Chondrocyte (in vitro differentiated cells): ENCODE results near the gene FGF12. TPM values are rescaled to one million over a fixed set of nuclear protein-coding genes. Genes with fewer than 3 reads are reported as not detected.

Experiments
- DNase-seq: peaks from one replicate; pipeline ENCODE4 v3.0.0; 2021; ENCODE audit warnings: mixed read lengths, low spot score
- H3K27ac Mint-ChIP-seq: one replicate; pipeline ENCODE4 v1.8.0; 2021; ENCODE audit warnings: mild to moderate bottlenecking, moderate library complexity, mixed read lengths; ENCODE audit not compliant: unreplicated experiment
- H3K27me3 Mint-ChIP-seq: 2 replicates; pipeline ENCODE4 v1.8.0; 2021; ENCODE audit warnings: low read depth, mixed read lengths
- H3K36me3 Mint-ChIP-seq: 2 replicates; pipeline ENCODE4 v1.8.0; 2021; ENCODE audit warnings: low read depth, mixed read lengths
- H3K4me1 Mint-ChIP-seq: 2 replicates; pipeline ENCODE4 v1.8.0; 2021; ENCODE audit warnings: low read depth, mild to moderate bottlenecking, mixed read lengths
- H3K4me3 Mint-ChIP-seq: one replicate; pipeline ENCODE4 v1.8.0; 2021; ENCODE audit warnings: mild to moderate bottlenecking, moderate library complexity, mixed read lengths; ENCODE audit not compliant: unreplicated experiment
- H3K9me3 Mint-ChIP-seq: 2 replicates; pipeline ENCODE4 v1.8.0; 2021; ENCODE audit warnings: low read depth, mixed read lengths
- total RNA-seq: library from RNA; stranded (reverse); gene quantifications from 3 replicates; pipeline ENCODE4 v1.2.1, GENCODE V29; 2021
- TF ChIP-seq, protein P1 (sequence below): fragments of 200-600 bp; sonication (generic); IDR thresholded peaks from 2 replicates; pipeline ENCODE4 v1.5.0; 2021; ENCODE audit warnings: antibody characterized with exemption, mild to moderate bottlenecking, moderate library complexity

Gene FGF12
- total RNA-seq, 1 donor from 2014 or later: 0.15 TPM

DNA sequence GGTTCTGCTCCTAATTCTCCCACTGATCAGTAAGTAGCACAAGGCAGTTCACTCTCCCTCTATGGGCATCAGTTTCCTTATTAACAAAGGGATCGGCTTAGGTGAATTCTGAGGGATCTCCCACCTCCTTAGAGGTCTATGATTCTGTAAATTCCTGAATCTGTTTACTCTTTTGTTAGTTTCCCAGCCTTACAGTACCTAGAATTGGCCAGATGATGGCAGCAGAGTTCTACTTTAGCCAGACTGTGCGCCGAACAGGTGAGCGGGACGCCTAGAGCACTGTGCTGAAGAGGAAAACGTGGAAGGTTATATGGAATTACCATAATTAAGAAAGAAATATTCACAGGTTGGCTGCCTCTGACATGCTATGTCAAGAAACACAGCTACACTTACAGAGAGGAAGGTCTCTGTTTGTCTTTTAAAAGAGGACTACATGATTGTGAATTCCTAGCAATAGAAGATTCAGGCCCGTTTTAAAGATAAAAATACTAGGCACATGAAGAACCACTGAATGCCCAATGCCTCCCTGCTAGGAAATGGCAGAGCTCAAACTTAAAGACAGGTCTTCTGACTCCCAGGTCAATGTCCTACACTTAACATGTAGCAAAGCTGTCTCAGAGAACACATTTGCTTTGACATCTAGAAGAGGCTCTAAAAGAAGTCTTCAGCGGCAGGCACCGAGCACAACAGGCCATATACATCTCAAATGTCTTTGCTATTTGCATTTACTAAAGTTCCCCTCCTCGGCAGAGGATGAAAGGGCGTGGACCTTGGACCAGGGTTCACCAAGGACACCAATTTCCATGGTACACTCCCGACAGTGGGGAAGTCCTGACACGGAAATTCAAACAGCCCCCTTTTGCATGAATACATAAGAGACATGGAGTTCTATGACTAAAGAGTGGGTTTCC, 259.9 kb downstream of the FGF12 start:
- no peak for DNase-seq
- TF ChIP-seq, protein P1, sequence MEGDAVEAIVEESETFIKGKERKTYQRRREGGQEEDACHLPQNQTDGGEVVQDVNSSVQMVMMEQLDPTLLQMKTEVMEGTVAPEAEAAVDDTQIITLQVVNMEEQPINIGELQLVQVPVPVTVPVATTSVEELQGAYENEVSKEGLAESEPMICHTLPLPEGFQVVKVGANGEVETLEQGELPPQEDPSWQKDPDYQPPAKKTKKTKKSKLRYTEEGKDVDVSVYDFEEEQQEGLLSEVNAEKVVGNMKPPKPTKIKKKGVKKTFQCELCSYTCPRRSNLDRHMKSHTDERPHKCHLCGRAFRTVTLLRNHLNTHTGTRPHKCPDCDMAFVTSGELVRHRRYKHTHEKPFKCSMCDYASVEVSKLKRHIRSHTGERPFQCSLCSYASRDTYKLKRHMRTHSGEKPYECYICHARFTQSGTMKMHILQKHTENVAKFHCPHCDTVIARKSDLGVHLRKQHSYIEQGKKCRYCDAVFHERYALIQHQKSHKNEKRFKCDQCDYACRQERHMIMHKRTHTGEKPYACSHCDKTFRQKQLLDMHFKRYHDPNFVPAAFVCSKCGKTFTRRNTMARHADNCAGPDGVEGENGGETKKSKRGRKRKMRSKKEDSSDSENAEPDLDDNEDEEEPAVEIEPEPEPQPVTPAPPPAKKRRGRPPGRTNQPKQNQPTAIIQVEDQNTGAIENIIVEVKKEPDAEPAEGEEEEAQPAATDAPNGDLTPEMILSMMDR: peak; percentile 92

DNA sequence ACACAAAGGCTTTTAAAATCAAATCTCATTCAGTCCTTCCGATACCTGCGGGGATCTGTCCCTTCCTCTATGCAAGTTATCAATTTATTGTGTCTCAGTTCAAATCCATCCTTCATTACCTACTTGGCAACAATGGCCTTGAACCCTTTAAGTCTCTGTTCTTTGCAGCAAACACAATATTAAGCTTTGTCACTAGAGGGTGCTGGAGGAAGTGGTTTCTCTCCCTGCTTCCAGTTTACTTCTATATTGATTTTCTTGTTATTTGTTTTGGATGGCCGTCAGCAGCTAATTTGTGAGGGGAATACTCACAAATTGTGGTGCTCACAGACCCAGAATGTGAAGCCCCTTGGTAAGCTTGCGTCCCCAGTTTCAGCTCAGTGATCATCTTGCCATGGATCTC, 278.3 kb downstream of the FGF12 start:
- Mint-ChIP-seq H3K36me3 (no peaks in the 10 kb centered on the region), H3K4me3 (no peak overlapping the region), H3K27me3 (peaks cover 44% of the 10 kb centered on the region), H3K9me3 (peaks cover 6% of the 10 kb centered on the region), H3K4me1 (no peaks in the 10 kb centered on the region), H3K27ac (no peak overlapping the region)
- TF ChIP-seq, protein P1: peak; percentile 46
- DNase-seq: no peak

More for the DNA sequence above, 259.9 kb downstream of the FGF12 start:
- Mint-ChIP-seq H3K9me3 (no peaks in the 10 kb centered on the region), H3K36me3 (no peaks in the 10 kb centered on the region), H3K27ac (no peak overlapping the region), H3K27me3 (peaks cover 41% of the 10 kb centered on the region), H3K4me3 (no peak overlapping the region), H3K4me1 (no peaks in the 10 kb centered on the region)

DNA sequence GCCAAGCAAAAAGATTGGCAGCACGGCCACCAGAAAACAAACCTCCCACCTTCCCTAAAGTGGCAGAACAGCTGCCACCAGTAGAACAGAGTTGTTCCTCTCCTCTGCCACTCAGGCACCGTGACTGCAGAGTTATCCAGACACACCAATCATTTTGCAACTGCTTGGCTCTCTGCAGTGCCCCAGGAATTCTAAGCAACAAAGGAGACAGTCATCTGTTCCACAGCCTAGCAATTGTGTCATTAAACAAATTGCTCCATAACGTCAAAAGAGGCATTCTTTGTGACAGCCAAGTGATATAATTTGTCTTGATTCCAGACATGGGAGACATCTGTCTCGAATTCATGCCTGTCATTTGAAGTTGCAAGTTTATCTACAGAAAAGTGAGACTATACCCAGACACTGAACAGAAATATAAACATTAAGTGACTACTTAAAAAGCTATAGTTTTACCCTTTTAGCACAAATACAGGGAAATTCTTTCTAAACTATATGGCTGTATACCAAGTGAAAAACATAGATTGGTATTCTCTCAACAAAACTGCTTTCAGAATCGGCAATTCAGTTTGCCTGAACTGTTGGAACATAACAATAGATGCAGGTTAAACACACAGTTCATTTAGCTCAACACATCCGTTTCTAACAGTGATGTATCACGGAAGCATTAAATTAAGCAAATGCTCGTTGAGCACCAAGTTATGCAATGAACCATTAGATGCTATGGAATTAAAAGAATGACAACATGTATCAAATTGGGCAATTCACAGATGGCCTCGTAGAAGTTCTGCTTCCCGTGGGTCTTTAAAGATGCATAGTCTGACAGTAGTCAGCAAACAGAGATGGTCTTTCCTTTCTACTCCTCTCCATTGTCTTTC, 281.3 kb downstream of the FGF12 start:
- peaks cover 43% of the 10 kb centered on the region for H3K27me3 Mint-ChIP-seq
- no peaks in the 10 kb centered on the region for H3K4me1 Mint-ChIP-seq
- H3K4me3 Mint-ChIP-seq: no peak overlapping the region
- no peaks in the 10 kb centered on the region for H3K9me3 Mint-ChIP-seq
- TF ChIP-seq, protein P1: no peak
- no peak overlapping the region for H3K27ac Mint-ChIP-seq
- no peaks in the 10 kb centered on the region for H3K36me3 Mint-ChIP-seq
- DNase-seq: no peak

DNA sequence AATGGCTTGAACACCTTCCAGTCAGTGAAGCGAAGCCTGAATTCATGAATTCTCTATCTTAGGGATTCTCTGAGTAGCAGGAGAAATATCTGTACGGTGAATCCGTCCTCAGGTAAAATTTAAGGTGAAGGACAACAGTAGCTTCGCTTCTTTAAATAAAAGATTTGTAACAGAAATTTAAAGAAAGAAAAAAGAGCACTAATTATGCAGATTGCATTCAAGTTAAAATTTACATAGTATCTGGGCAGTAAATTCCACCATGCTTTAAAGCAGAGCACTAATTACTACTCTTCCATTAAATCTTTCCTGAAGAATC, 282.6 kb downstream of the FGF12 start:
- H3K27ac Mint-ChIP-seq: no peak overlapping the region

More for the DNA sequence above, 282.6 kb downstream of the FGF12 start:
- no peak overlapping the region for H3K4me3 Mint-ChIP-seq
- DNase-seq: no peak
- H3K4me1 Mint-ChIP-seq: no peaks in the 10 kb centered on the region
- TF ChIP-seq, protein P1: peak; percentile 54
- no peaks in the 10 kb centered on the region for H3K9me3 Mint-ChIP-seq
- H3K36me3 Mint-ChIP-seq: no peaks in the 10 kb centered on the region
- H3K27me3 Mint-ChIP-seq: peaks cover 40% of the 10 kb centered on the region
